Upper lobe of left lung (tissue), 6 donors: Measurements from ENCODE around the gene KIAA1217. TPM values are rescaled to one million over a fixed set of nuclear protein-coding genes. Genes with fewer than 3 reads are reported as not detected.

Experiments used
- ATAC-seq, 2 donors: fragments of 200-7000 bp; cut with Tn5 transposase; one replicate each; pipeline ENCODE4 v1.9.1; 2022; ENCODE audit warnings: mild to moderate bottlenecking in 2 of 2, moderate library complexity in 2 of 2; ENCODE audit not compliant: low FRiP score in 2 of 2
- DNase-seq, 2 donors: peaks; one replicate each; pipeline ENCODE4 v3.0.0-alpha.2; 2019 to 2020
- H3K27ac ChIP-seq, 4 donors: fragments of 200-600 bp; sonication (generic); one replicate each; pipeline ENCODE4 v1.5.1; 2016 to 2019
- H3K27me3 ChIP-seq, 4 donors: fragments of 200-600 bp; sonication (generic); one replicate each; pipeline ENCODE4 v1.5.1; 2017 to 2019
- H3K36me3 ChIP-seq, 4 donors: fragments of 200-600 bp; sonication (generic); one replicate each; pipeline ENCODE4 v1.5.1; 2016 to 2019
- H3K4me1 ChIP-seq, 4 donors: fragments of 200-600 bp; sonication (generic); one replicate each; pipeline ENCODE4 v1.5.1; 2018 to 2019
- H3K4me3 ChIP-seq, 4 donors: fragments of 200-600 bp; sonication (generic); one replicate each; pipeline ENCODE4 v1.5.1; 2017 to 2019; ENCODE audit warnings: mild to moderate bottlenecking in 2 of 4, moderate library complexity in 1 of 4
- H3K9me3 ChIP-seq, 4 donors: fragments of 200-600 bp; sonication (generic); one replicate each; pipeline ENCODE4 v1.5.1; 2018 to 2019
- EP300 ChIP-seq, 4 donors: sonication (generic); formaldehyde crosslinking; IDR thresholded peaks; one replicate each; pipeline ENCODE4 v1.5.1; 2017; ENCODE audit warnings: antibody characterized with exemption in 4 of 4, control low read depth in 2 of 4
- POLR2A ChIP-seq, 4 donors: fragments of 450-650 bp; IDR thresholded peaks; one replicate each; pipeline ENCODE4 v1.5.1; 2016 to 2017; ENCODE audit warnings: antibody characterized with exemption in 4 of 4, mild to moderate bottlenecking in 2 of 4
- POLR2AphosphoS5 ChIP-seq, 2 donors: sonication (generic); formaldehyde crosslinking; IDR thresholded peaks; one replicate each; pipeline ENCODE4 v1.5.1; 2017; ENCODE audit warnings: antibody characterized with exemption in 2 of 2
- WGBS, 2 donors: methylation state at CpG; one replicate each; pipeline ENCODE4 v1.1.5; 2017 to 2018; 5-methylcytosine and 5-hydroxymethylcytosine counted together
- total RNA-seq, 6 donors: library from RNA; depleted of rRNA in 4 of 6; stranded (reverse); fragments of >200 nt in 4 of 6; gene quantifications; one replicate each; pipeline versions ENCODE4 v1.1.0 to v1.2.1, GENCODE V29; 2016 to 2021
- TF ChIP-seq, protein P1 (sequence below), 6 experiments: fragments of 450-650 bp in 4 of 6; fragments of 200-600 bp in 2 of 6; sonication (generic) in 2 of 6; IDR thresholded peaks; one replicate each; pipeline ENCODE4 v1.5.1; 2016 to 2019; ENCODE audit warnings: antibody characterized with exemption in 6 of 6
- donor health status: DM: no; HTN: no; CAD: no; lungs with moderate emphysema.
- donor health status: DM: no; HTN: yes; CAD: no; lungs with severe emphysema.

KIAA1217 gene
- total RNA-seq, 6 donors from 2014 or later = 18.4 to 109 (median 41.0) TPM

DNA sequence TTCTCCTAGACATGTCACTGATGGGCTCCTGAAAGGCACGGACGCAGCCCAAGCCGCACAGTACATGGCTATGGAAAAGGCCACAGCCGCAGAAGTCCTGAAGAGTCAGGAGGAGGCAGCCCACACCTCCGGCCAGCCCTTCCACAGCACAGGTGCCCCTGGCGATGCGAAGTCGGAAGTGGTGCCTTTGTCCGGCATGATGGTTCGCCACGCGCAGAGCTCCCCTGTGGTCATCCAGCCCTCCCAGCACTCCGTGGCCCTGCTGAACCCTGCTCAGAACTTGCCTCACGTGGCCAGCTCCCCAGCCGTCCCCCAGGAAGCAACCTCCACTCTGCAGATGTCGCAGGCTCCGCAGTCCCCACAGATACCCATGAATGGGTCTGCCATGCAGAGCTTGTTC lies 315.4 kb downstream of the KIAA1217 start:
- H3K36me3 ChIP-seq = peaks cover 0 to 62% (median 28%) of the 10 kb centered on the region in 4 donors
- H3K4me1 ChIP-seq = peaks cover 0 to 1% (median 0%) of the 10 kb centered on the region in 4 donors
- no peaks in the 10 kb centered on the region for H3K9me3 ChIP-seq
- ATAC-seq (no peak), DNase-seq (peak in 1 of 2 donors; percentile 46)
- WGBS, 2 donors = 93 to 97% methylated on average over 17 of the region's 17 CpGs
- H3K27me3 ChIP-seq = no peaks in the 10 kb centered on the region
- H3K27ac ChIP-seq = no peak overlapping the region
- TF ChIP-seq, protein P1, sequence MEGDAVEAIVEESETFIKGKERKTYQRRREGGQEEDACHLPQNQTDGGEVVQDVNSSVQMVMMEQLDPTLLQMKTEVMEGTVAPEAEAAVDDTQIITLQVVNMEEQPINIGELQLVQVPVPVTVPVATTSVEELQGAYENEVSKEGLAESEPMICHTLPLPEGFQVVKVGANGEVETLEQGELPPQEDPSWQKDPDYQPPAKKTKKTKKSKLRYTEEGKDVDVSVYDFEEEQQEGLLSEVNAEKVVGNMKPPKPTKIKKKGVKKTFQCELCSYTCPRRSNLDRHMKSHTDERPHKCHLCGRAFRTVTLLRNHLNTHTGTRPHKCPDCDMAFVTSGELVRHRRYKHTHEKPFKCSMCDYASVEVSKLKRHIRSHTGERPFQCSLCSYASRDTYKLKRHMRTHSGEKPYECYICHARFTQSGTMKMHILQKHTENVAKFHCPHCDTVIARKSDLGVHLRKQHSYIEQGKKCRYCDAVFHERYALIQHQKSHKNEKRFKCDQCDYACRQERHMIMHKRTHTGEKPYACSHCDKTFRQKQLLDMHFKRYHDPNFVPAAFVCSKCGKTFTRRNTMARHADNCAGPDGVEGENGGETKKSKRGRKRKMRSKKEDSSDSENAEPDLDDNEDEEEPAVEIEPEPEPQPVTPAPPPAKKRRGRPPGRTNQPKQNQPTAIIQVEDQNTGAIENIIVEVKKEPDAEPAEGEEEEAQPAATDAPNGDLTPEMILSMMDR (IDR thresholded peaks at IDR 0.05) = no peak
- TF ChIP-seq POLR2AphosphoS5 (IDR thresholded peaks at IDR 0.05) (no peak), POLR2A (IDR thresholded peaks at IDR 0.05) (no peak), EP300 (IDR thresholded peaks at IDR 0.05) (no peak)
- H3K4me3 ChIP-seq = no peak overlapping the region

DNA sequence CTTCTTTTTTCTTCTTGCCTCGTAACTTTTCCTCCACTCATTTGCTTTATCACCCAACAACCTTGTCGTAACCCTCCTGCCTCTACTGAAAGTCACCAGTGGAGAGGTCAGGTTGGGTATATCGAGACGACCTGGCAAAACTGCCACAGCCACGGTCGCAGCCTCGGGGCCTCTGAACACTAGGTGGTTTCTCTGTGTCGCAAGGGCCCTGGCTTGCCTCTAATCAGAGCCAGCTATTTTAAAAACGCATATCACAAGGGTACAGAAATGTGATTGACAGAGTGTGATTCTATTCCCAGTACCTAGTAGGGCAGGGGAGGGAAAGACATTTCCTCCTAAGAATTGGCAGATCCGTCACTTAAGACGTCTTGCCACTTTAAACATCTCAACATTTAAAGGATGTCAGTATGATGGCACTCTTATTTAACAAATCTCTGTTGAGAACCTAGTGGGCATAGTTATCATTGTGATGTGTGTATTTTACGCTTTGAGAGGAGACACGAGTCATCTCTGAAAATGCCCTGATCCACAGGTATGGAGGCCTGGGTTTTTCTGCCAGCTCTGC lies 317.2 kb downstream of the KIAA1217 start:
- no peaks in the 10 kb centered on the region for H3K4me1 ChIP-seq
- peaks cover 0 to 64% (median 28%) of the 10 kb centered on the region in 4 donors for H3K36me3 ChIP-seq
- H3K9me3 ChIP-seq = no peaks in the 10 kb centered on the region
- DNase-seq (peak in 1 of 2 donors; percentile 16), ATAC-seq (no peak)
- no peak overlapping the region for H3K27ac ChIP-seq
- 91 to 92% methylated on average over 13 of the region's 13 CpGs for WGBS, 2 donors
- TF ChIP-seq, protein P1 (IDR thresholded peaks at IDR 0.05) = no peak
- TF ChIP-seq POLR2AphosphoS5 (IDR thresholded peaks at IDR 0.05) (no peak), POLR2A (IDR thresholded peaks at IDR 0.05) (no peak)
- H3K4me3 ChIP-seq = no peak overlapping the region
- no peaks in the 10 kb centered on the region for H3K27me3 ChIP-seq

DNA sequence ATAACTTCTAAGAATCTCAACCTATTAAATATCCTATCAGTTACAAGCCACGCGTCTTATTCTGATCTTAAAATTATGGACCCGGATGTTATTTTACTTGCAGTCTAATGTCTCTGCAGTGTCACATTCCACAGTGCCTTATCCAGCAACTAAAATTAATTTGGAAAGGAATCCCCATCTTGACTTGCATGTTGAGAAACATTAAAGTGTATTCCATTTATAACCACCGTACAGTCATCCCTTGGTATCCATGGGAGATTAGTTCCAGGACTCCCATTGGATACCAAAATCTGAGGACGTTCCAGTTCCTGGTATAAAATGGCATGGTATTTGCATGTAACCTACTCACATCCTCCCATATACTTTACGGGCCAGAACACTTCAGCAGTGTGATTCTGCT lies 320.0 kb downstream of the KIAA1217 start:
- Histone ChIP-seq H3K36me3 (peaks cover 6 to 68% (median 42%) of the 10 kb centered on the region in 4 donors), H3K27me3 (no peaks in the 10 kb centered on the region), H3K4me1 (no peaks in the 10 kb centered on the region), H3K4me3 (no peak overlapping the region), H3K9me3 (no peaks in the 10 kb centered on the region), H3K27ac (no peak overlapping the region)
- ATAC-seq (no peak), DNase-seq (no peak)
- 95% methylated on average over 6 of the region's 6 CpGs for WGBS, 2 donors
- no peak for TF ChIP-seq EP300 (IDR thresholded peaks at IDR 0.05)
- no peak for TF ChIP-seq POLR2A (IDR thresholded peaks at IDR 0.05)
- TF ChIP-seq, protein P1 (IDR thresholded peaks at IDR 0.05) = no peak
- no peak for TF ChIP-seq POLR2AphosphoS5 (IDR thresholded peaks at IDR 0.05)

DNA sequence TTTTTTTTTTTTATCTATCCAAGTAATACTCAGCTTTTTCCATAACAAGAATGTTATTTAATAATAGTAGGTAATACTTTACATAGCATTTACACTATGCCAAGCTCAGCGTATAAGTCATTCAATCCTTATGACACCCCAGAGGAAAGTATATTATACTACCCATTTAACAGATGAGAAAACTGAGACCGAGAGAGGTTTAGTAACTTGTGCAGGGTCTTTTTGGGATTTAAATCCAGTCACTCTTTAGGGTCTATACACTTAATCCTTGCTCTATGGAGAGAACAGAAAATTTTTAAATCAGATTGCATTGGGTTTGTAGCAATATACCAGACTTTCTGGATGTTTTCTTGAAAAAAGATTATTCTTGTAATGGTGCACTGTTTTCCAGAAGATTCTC lies 322.5 kb downstream of the KIAA1217 start:
- Histone ChIP-seq H3K9me3 (no peaks in the 10 kb centered on the region), H3K27me3 (no peaks in the 10 kb centered on the region), H3K36me3 (peaks cover 6 to 69% (median 36%) of the 10 kb centered on the region in 4 donors), H3K27ac (no peak overlapping the region), H3K4me3 (no peak overlapping the region), H3K4me1 (no peaks in the 10 kb centered on the region)
- 96 to 97% methylated on average over 2 of the region's 2 CpGs for WGBS, 2 donors
- TF ChIP-seq EP300 (IDR thresholded peaks at IDR 0.05) (no peak), POLR2A (IDR thresholded peaks at IDR 0.05) (no peak), POLR2AphosphoS5 (IDR thresholded peaks at IDR 0.05) (no peak)
- TF ChIP-seq, protein P1 (IDR thresholded peaks at IDR 0.05) = no peak
- ATAC-seq = no peak
- DNase-seq = no peak

DNA sequence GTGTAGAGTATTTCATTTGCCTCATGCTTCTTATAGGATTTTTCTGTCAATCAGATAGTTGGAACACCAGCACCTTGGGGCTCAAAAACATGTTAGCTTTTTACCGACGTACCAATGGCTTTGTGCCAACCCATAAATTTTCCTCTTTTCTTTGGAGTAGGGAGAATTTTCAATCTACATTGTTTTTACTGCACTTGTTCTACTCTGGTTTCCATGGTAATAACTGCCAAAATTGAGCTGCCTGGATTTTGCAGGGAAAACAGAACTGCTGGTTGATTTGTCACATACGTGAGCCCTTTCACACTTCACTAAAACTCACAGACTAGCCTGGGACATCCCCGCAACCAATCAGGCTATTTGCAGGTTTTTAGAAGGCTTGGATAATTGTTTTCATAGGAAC lies 325.0 kb downstream of the KIAA1217 start:
- TF ChIP-seq POLR2AphosphoS5 (IDR thresholded peaks at IDR 0.05) = no peak
- no peak for TF ChIP-seq POLR2A (IDR thresholded peaks at IDR 0.05)
- TF ChIP-seq EP300 (IDR thresholded peaks at IDR 0.05) = no peak
- TF ChIP-seq, protein P1 (IDR thresholded peaks at IDR 0.05) = no peak
- Histone ChIP-seq H3K9me3 (no peaks in the 10 kb centered on the region), H3K27me3 (no peaks in the 10 kb centered on the region), H3K4me1 (no peaks in the 10 kb centered on the region), H3K36me3 (peaks cover 15 to 70% (median 40%) of the 10 kb centered on the region in 4 donors), H3K27ac (no peak overlapping the region), H3K4me3 (no peak overlapping the region)
- DNase-seq (no peak), ATAC-seq (no peak)
- 79 to 96% methylated on average over 4 of the region's 4 CpGs for WGBS, 2 donors
